GM19397 (cell line): ENCODE measurements around the gene CCSAP.
A peak's percentile ranks its signal among the peaks of the same experiment; 100 is the strongest.
"Not testable (repeated sequence)": the region's sequence is repeated elsewhere in the genome, so short reads cannot be mapped to it uniquely, and the experiment has no call there.

Experiments used
- ATAC-seq: cut with Tn5 transposase; IDR thresholded peaks from one replicate; pipeline ENCODE4 v1.9.1; 2021; ENCODE audit warnings: mild to moderate bottlenecking, moderate library complexity; ENCODE audit not compliant: unreplicated experiment

The CCSAP gene

GRCh38 chr1:229342656-229343569 lies at the start of gene CCSAP:
Gene CCSAP, minus strand, starts transcription at chr1:229343047. Its CDS starts 582 bp downstream, at chr1:229342465.
- peak; percentile 41 for ATAC-seq

GRCh38 chr1:229390130-229390529 lies 47.3 kb upstream of the CCSAP start:
- no peak for ATAC-seq

- no peak for ATAC-seq
Measured at GRCh38 chr1:229388897-229389580, 46.2 kb upstream of the CCSAP start.

GRCh38 chr1:229385853-229386456 lies 43.1 kb upstream of the CCSAP start:
- no peak for ATAC-seq

- ATAC-seq, result no peak
Measured at GRCh38 chr1:229384822-229385221, 42.0 kb upstream of the CCSAP start.

- no peak for ATAC-seq
Measured at GRCh38 chr1:229383961-229384360, 41.1 kb upstream of the CCSAP start.

- no peak for ATAC-seq
Measured at GRCh38 chr1:229383188-229383587, 40.3 kb upstream of the CCSAP start.

GRCh38 chr1:229381234-229381633 lies 38.4 kb upstream of the CCSAP start:
- ATAC-seq, result no peak

GRCh38 chr1:229380536-229381160 lies 37.8 kb upstream of the CCSAP start:
- ATAC-seq, result no peak

- ATAC-seq, result no peak
Measured at GRCh38 chr1:229379846-229380245, 37.0 kb upstream of the CCSAP start.

- no peak for ATAC-seq
Measured at GRCh38 chr1:229378586-229379367, 35.9 kb upstream of the CCSAP start.

- ATAC-seq, result not testable (repeated sequence)
Measured at GRCh38 chr1:229378035-229378434, 35.2 kb upstream of the CCSAP start.

GRCh38 chr1:229377429-229377828 lies 34.6 kb upstream of the CCSAP start:
- ATAC-seq, result no peak

- ATAC-seq, result no peak
Measured at GRCh38 chr1:229376521-229376920, 33.7 kb upstream of the CCSAP start.

- no peak for ATAC-seq
Measured at GRCh38 chr1:229374485-229374884, 31.6 kb upstream of the CCSAP start.

GRCh38 chr1:229373395-229373794 lies 30.5 kb upstream of the CCSAP start:
- ATAC-seq, result no peak

- no peak for ATAC-seq
Measured at GRCh38 chr1:229372251-229372650, 29.4 kb upstream of the CCSAP start.

- ATAC-seq, result no peak
Measured at GRCh38 chr1:229371624-229372023, 28.8 kb upstream of the CCSAP start.

GRCh38 chr1:229370601-229371021 lies 27.8 kb upstream of the CCSAP start:
- ATAC-seq, result no peak

- no peak for ATAC-seq
Measured at GRCh38 chr1:229368347-229368746, 25.5 kb upstream of the CCSAP start.
